ENCODE results near the gene F8A1.
"Not testable (repeated sequence)": the region's sequence is repeated elsewhere in the genome, so short reads cannot be mapped to it uniquely, and the experiment has no call there.

The F8A1 gene

DNA sequence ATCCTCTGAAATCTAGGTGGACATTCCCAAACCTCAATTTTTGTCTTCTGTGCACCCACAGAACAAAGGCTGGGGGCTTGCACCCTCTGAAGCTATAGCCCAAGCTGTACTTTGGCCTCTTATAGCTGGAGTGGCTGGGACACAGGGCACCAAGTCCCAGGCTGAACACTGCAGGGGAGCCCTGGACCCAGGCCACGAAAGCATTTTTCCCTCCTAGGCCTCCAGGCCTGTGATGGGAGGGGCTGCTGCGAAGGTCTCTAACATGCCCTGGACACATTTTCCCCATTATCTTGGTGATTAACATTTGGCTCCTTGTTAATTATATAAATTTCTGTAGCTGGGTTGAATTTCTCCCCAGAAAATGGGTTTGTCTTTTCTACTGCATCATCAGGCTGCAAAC, 27.9 kb downstream of the F8A1 start:
- no peak overlapping the region for H3K27ac ChIP-seq
- in situ Hi-C loops (cut with HindIII; ENCODE audit: low pct_ligation_motif_present, low sequenced_read_pairs): no loop called here

DNA sequence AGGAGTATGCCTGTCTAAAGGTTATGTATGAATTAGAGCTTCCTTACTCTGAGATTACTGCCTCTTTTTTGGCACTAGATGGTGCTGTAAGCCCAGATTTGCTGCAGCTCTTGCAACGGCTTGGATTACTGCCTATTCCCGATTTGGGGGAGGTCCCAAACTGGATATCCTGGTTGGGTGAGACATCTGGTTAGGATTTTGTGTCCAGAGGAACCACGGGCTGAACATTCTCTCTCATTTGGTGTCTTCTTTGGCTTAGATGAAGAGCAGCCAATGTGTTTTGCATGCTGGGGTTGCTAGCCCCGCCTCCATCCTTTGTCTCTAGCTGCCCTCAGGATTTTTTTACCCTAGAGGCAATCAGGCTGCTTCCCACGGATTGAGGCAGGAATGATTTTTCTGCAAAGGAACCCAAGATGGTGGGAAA, 31.9 kb downstream of the F8A1 start:
- in situ Hi-C loops (cut with HindIII; ENCODE audit: low pct_ligation_motif_present, low sequenced_read_pairs): no loop called here
- Histone ChIP-seq H3K4me3 (ENCODE audit: low read depth, low read length) (peak overlapping the region; percentile 13), H3K36me3 (replicated peaks) (no peaks in the 10 kb centered on the region), H3K27ac (no peak overlapping the region), H3K27me3 (replicated peaks) (no peaks in the 10 kb centered on the region)
- DNase-seq: peak; percentile 75
- TF ChIP-seq, protein P1, sequence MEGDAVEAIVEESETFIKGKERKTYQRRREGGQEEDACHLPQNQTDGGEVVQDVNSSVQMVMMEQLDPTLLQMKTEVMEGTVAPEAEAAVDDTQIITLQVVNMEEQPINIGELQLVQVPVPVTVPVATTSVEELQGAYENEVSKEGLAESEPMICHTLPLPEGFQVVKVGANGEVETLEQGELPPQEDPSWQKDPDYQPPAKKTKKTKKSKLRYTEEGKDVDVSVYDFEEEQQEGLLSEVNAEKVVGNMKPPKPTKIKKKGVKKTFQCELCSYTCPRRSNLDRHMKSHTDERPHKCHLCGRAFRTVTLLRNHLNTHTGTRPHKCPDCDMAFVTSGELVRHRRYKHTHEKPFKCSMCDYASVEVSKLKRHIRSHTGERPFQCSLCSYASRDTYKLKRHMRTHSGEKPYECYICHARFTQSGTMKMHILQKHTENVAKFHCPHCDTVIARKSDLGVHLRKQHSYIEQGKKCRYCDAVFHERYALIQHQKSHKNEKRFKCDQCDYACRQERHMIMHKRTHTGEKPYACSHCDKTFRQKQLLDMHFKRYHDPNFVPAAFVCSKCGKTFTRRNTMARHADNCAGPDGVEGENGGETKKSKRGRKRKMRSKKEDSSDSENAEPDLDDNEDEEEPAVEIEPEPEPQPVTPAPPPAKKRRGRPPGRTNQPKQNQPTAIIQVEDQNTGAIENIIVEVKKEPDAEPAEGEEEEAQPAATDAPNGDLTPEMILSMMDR (IDR thresholded peaks at IDR 0.05; ENCODE audit: low read depth, low read length, missing control alignments): peak; percentile 69

More for the DNA sequence above, 27.9 kb downstream of the F8A1 start:
- TF ChIP-seq, protein P1 (IDR thresholded peaks at IDR 0.05; ENCODE audit: low read depth, low read length, missing control alignments): no peak
- no peaks in the 10 kb centered on the region for H3K36me3 ChIP-seq (replicated peaks)
- DNase-seq: no peak
- no peaks in the 10 kb centered on the region for H3K27me3 ChIP-seq (replicated peaks)
- H3K4me3 ChIP-seq (ENCODE audit: low read depth, low read length): no peak overlapping the region

DNA sequence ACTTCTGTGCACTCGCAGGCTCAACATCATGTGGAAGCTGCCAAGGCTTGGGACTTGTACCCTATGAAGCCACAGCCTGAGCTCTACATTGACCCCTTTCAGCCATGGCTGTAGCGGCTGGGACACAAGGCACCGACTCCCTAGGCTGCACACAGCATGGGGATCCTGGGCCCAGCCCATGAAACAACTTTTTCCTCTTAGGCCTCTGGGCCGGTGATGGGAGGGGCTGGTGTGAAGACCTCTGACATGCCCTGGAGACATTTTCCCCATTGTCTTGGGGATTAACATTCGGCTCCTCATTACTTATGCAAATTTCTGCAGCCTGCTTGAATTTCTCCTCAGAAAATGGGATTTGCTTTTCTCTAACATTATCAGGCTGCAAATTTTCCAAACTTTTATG, 38.6 kb downstream of the F8A1 start:
- H3K36me3 ChIP-seq (replicated peaks); in situ Hi-C loops (cut with HindIII; ENCODE audit: low pct_ligation_motif_present, low sequenced_read_pairs); DNase-seq; H3K27me3 ChIP-seq (replicated peaks); H3K27ac ChIP-seq; H3K4me3 ChIP-seq (ENCODE audit: low read depth, low read length): not testable (repeated sequence)

Data from brain microvascular endothelial cell (primary cell).